ENCODE measurements around the gene CDC25A. TPM values are rescaled to one million over a fixed set of nuclear protein-coding genes. Genes with fewer than 3 reads are reported as not detected.

The CDC25A gene
- total RNA-seq, 1 donor from 2014 or later: 51.8 TPM

DNA sequence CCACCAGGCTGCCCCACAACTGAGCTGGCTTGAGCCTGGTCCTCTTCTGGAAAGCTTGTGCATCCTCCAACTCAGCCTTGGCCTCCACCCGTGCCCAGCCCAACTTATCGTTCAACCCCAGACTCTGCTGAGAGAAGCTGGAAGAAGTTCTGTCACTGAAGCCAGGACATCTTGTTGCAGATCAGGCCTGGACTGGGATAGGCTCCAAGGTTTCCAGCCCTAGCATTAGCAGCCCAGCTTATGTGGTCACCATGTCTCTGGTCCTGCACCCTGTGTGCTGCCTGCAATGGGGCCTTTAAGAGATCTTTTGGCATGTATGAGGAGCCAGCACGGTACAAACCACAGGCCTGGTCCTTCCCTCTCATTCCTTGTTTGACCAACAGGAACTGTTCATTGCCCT, 19.9 kb upstream of the CDC25A start:
- Mint-ChIP-seq H3K9me3 (peaks cover 8% of the 10 kb centered on the region), H3K36me3 (peaks cover 2% of the 10 kb centered on the region), H3K27ac (no peak overlapping the region), H3K27me3 (ENCODE audit: insufficient read depth, low read depth) (peaks cover 9% of the 10 kb centered on the region), H3K4me3 (no peak overlapping the region), H3K4me1 (no peaks in the 10 kb centered on the region)
- H3K4me3 ChIP-seq: no peak overlapping the region
- H3K36me3 ChIP-seq: no peaks in the 10 kb centered on the region
- no peaks in the 10 kb centered on the region for H3F3A ChIP-seq (ENCODE audit: low read depth)
- H3K79me2 ChIP-seq (ENCODE audit: low read depth): no peaks in the 10 kb centered on the region
- H3K9ac ChIP-seq: no peak overlapping the region
- H3K27me3 ChIP-seq: no peaks in the 10 kb centered on the region
- H3K27ac ChIP-seq: no peak overlapping the region
- TF ChIP-seq, protein P1, sequence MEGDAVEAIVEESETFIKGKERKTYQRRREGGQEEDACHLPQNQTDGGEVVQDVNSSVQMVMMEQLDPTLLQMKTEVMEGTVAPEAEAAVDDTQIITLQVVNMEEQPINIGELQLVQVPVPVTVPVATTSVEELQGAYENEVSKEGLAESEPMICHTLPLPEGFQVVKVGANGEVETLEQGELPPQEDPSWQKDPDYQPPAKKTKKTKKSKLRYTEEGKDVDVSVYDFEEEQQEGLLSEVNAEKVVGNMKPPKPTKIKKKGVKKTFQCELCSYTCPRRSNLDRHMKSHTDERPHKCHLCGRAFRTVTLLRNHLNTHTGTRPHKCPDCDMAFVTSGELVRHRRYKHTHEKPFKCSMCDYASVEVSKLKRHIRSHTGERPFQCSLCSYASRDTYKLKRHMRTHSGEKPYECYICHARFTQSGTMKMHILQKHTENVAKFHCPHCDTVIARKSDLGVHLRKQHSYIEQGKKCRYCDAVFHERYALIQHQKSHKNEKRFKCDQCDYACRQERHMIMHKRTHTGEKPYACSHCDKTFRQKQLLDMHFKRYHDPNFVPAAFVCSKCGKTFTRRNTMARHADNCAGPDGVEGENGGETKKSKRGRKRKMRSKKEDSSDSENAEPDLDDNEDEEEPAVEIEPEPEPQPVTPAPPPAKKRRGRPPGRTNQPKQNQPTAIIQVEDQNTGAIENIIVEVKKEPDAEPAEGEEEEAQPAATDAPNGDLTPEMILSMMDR (IDR thresholded peaks at IDR 0.05): no peak
- TF ChIP-seq EZH2 (IDR thresholded peaks at IDR 0.05): no peak
- TF ChIP-seq EZH2phosphoT487 (IDR thresholded peaks at IDR 0.05): no peak
- no peak for DNase-seq (ENCODE audit: low spot score)
- H3K9me3 ChIP-seq (ENCODE audit: low read depth): no peaks in the 10 kb centered on the region
- no peaks in the 10 kb centered on the region for H4K20me1 ChIP-seq (ENCODE audit: low read depth)
- no peak overlapping the region for H3K4me2 ChIP-seq
- H3K4me1 ChIP-seq: no peaks in the 10 kb centered on the region
- H2AFZ ChIP-seq (replicated peaks): no peak overlapping the region

DNA sequence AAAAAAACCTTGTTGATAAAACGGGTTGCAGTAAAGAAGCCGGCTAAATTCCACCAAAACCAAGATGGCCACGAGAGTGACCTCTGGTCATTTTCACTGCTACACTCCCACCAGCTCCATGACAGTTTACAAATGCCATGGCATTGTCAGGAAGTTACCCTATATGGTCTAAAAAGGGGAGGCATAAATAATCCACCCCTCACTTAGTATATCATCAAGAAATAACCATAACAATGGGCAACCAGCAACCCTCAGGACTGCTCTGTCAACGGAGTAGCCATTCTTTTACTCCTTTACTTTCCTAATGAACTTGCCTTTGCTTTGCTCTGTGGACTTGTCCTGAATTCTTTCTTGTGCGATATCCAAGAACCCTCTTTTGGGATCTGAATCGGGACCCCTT, 14.4 kb upstream of the CDC25A start:
- Mint-ChIP-seq H3K27me3 (ENCODE audit: insufficient read depth, low read depth) (peaks cover 2% of the 10 kb centered on the region), H3K27ac (no peak overlapping the region), H3K9me3 (peaks cover 2% of the 10 kb centered on the region), H3K36me3 (no peaks in the 10 kb centered on the region), H3K4me1 (no peaks in the 10 kb centered on the region), H3K4me3 (no peak overlapping the region)
- no peaks in the 10 kb centered on the region for H3K36me3 ChIP-seq
- no peak for DNase-seq (ENCODE audit: low spot score)
- H3K9ac ChIP-seq: no peak overlapping the region
- H3K79me2 ChIP-seq (ENCODE audit: low read depth): no peaks in the 10 kb centered on the region
- no peaks in the 10 kb centered on the region for H3K4me1 ChIP-seq
- no peaks in the 10 kb centered on the region for H3F3A ChIP-seq (ENCODE audit: low read depth)
- H4K20me1 ChIP-seq (ENCODE audit: low read depth): no peaks in the 10 kb centered on the region
- no peaks in the 10 kb centered on the region for H3K27me3 ChIP-seq
- no peak overlapping the region for H3K4me2 ChIP-seq
- no peak overlapping the region for H3K27ac ChIP-seq
- TF ChIP-seq, protein P1 (IDR thresholded peaks at IDR 0.05): no peak
- TF ChIP-seq EZH2 (IDR thresholded peaks at IDR 0.05) (no peak), EZH2phosphoT487 (IDR thresholded peaks at IDR 0.05) (no peak)
- H2AFZ ChIP-seq (replicated peaks): no peak overlapping the region
- no peaks in the 10 kb centered on the region for H3K9me3 ChIP-seq (ENCODE audit: low read depth)
- no peak overlapping the region for H3K4me3 ChIP-seq

DNA sequence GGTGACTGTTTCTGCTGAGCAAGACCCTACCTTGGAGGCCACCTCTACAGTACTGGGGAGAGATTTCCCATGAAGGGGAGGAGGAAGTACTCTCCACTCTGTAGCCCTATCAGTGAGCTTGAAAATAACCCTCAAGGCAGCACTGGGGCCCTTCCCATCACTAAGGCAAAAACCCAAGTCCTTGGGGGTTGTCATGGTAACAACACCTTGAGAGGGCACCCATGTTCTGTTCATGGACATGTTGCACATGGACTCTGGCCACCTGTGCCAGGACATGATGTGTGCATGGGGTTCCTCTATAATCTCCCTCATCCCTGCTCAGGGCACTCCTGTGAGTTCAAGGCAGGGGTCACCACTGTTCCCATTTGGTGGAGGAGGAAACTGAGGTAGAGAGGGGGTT, 10.9 kb upstream of the CDC25A start:
- H3K79me2 ChIP-seq (ENCODE audit: low read depth): no peaks in the 10 kb centered on the region
- no peak overlapping the region for H3K27ac Mint-ChIP-seq
- no peak overlapping the region for H3K4me2 ChIP-seq
- no peaks in the 10 kb centered on the region for H3F3A ChIP-seq (ENCODE audit: low read depth)
- no peak for DNase-seq (ENCODE audit: low spot score)
- no peak overlapping the region for H3K9ac ChIP-seq
- TF ChIP-seq EZH2phosphoT487 (IDR thresholded peaks at IDR 0.05) (no peak), EZH2 (IDR thresholded peaks at IDR 0.05) (no peak)
- TF ChIP-seq, protein P1 (IDR thresholded peaks at IDR 0.05): no peak
- H3K9me3 ChIP-seq (ENCODE audit: low read depth): no peaks in the 10 kb centered on the region
- H3K4me3 ChIP-seq: no peak overlapping the region
- no peaks in the 10 kb centered on the region for H3K27me3 ChIP-seq
- no peak overlapping the region for H3K4me3 Mint-ChIP-seq
- peaks cover 6% of the 10 kb centered on the region for H3K27me3 Mint-ChIP-seq (ENCODE audit: insufficient read depth, low read depth)
- H3K4me1 Mint-ChIP-seq: peaks cover 15% of the 10 kb centered on the region
- no peaks in the 10 kb centered on the region for H3K4me1 ChIP-seq
- no peak overlapping the region for H3K27ac ChIP-seq
- no peaks in the 10 kb centered on the region for H3K36me3 ChIP-seq
- no peaks in the 10 kb centered on the region for H3K36me3 Mint-ChIP-seq
- no peak overlapping the region for H2AFZ ChIP-seq (replicated peaks)
- H3K9me3 Mint-ChIP-seq: peaks cover 2% of the 10 kb centered on the region
- no peaks in the 10 kb centered on the region for H4K20me1 ChIP-seq (ENCODE audit: low read depth)

All from neural progenitor cell (in vitro differentiated cells).